A549 (cell line): Measurements from ENCODE around the gene SFXN1. TPM values are rescaled to one million over a fixed set of nuclear protein-coding genes. Genes with fewer than 3 reads are reported as not detected.

ENCODE experiments used
- ATAC-seq, 2 experiments: fragments of 200-7000 bp in 1 of 2; fragments of >200 bp in 1 of 2; cut with Nextera tagmentation in 1 of 2; cut with Tn5 transposase in 1 of 2; 3 replicates each; pipeline versions ENCODE4 v1.8.0 to v1.9.1; 2018 to 2020; ENCODE audit warnings: mild to moderate bottlenecking in 1 of 2, moderate library complexity in 1 of 2
- CTCF ChIA-PET: fragments of 300-600 bp; sonication (Branson Sonifier 250); formaldehyde crosslinking; extraction: SDS; loops from one replicate; lab custom pipeline; 2021; ENCODE audit warnings: antibody characterized with exemption, inconsistent platforms; lab: Yijun Ruan, JAX
- POLR2A ChIA-PET: fragments of 350-600 bp; formaldehyde crosslinking; extraction: SDS; loops from one replicate; lab custom pipeline; 2021; ENCODE audit warnings: antibody characterized with exemption, inconsistent platforms; lab: Yijun Ruan, JAX
- DNase-seq, 2 experiments: peaks; one replicate each; pipeline versions ENCODE4 v3.0.0 to v3.0.0-alpha.2; 2011 to 2016; ENCODE audit warnings: low read depth in 1 of 2, low spot score in 1 of 2
- FAIRE-seq: peaks from 2 replicates; lab custom pipeline; 2011; peaks lifted over from hg19 to GRCh38; lab: Jason Lieb, UNC
- H3K27ac ChIP-seq, 2 experiments: fragments of >200 bp; sonication (Bioruptor Twin); formaldehyde crosslinking; 3 replicates each; pipeline ENCODE4 v1.5.1; 2016 to 2017
- H3K4me1 ChIP-seq: fragments of >200 bp; sonication (Bioruptor Twin); formaldehyde crosslinking; 3 replicates; pipeline ENCODE4 v1.6.1; 2016
- H3K4me2 ChIP-seq: fragments of >200 bp; sonication (Bioruptor Twin); formaldehyde crosslinking; 3 replicates; pipeline ENCODE4 v1.6.1; 2016
- H3K4me3 ChIP-seq: fragments of >200 bp; sonication (Bioruptor Twin); formaldehyde crosslinking; 3 replicates; pipeline ENCODE4 v1.5.1; 2016
- H3K9me3 ChIP-seq: fragments of >200 bp; sonication (Bioruptor Twin); formaldehyde crosslinking; 3 replicates; pipeline ENCODE4 v1.6.1; 2016
- ATOH8 ChIP-seq: fragments of 250-450 bp; sonication (Bioruptor Pico); IDR thresholded peaks from 2 replicates; pipeline ENCODE4 v1.5.0; 2020; ENCODE audit warnings: low read depth, mild to moderate bottlenecking, moderate library complexity
- CBX8 ChIP-seq: fragments of 200-600 bp; sonication (generic); IDR thresholded peaks from 2 replicates; pipeline ENCODE4 v1.6.1; 2016
- CEBPB ChIP-seq, 2 experiments: fragments of >200 bp in 1 of 2; sonication (Bioruptor Twin) in 1 of 2; formaldehyde crosslinking in 1 of 2; IDR thresholded peaks; 2 replicates each; pipeline ENCODE4 v1.6.1; 2012 to 2016
- CTCF ChIP-seq: fragments of >200 bp; sonication (Bioruptor Twin); formaldehyde crosslinking; IDR thresholded peaks from 3 replicates; pipeline ENCODE4 v1.5.1; 2016
- E2F6 ChIP-seq: IDR thresholded peaks from 2 replicates; pipeline ENCODE4 v1.6.1; 2012; ENCODE audit warnings: low read depth, borderline replicate concordance
- EHMT2 ChIP-seq: fragments of 200-600 bp; sonication (generic); IDR thresholded peaks from 2 replicates; pipeline ENCODE4 v1.6.1; 2016; ENCODE audit warnings: antibody characterized with exemption, low read depth, mild to moderate bottlenecking, moderate library complexity
- ESRRA ChIP-seq: fragments of 150-350 bp; IDR thresholded peaks from 2 replicates; pipeline ENCODE4 v1.6.1; 2014; ENCODE audit warnings: mild to moderate bottlenecking, low read length, borderline replicate concordance
- HDAC2 ChIP-seq: fragments of 200-600 bp; sonication (generic); IDR thresholded peaks from 2 replicates; pipeline ENCODE4 v1.6.1; 2016
- HEYL ChIP-seq: fragments of 250-450 bp; sonication (Bioruptor Pico); IDR thresholded peaks from 2 replicates; pipeline ENCODE4 v1.8.0; 2021; ENCODE audit warnings: mild to moderate bottlenecking, moderate library complexity
- MAX ChIP-seq: IDR thresholded peaks from 2 replicates; pipeline ENCODE4 v1.6.1; 2012
- MAZ ChIP-seq: fragments of 150-350 bp; IDR thresholded peaks from 2 replicates; pipeline ENCODE4 v1.6.1; 2014; ENCODE audit warnings: antibody characterized with exemption, low read depth, low read length, borderline replicate concordance
- NFE2L2 ChIP-seq: fragments of 150-350 bp; conservative IDR thresholded peaks from 2 replicates; pipeline ENCODE4 v1.6.1; 2014; ENCODE audit warnings: low read length
- NPAS2 ChIP-seq: fragments of 250-450 bp; sonication (Bioruptor Pico); IDR thresholded peaks from 2 replicates; pipeline ENCODE4 v1.8.0; 2022; ENCODE audit warnings: mild to moderate bottlenecking, moderate library complexity, borderline replicate concordance
- SMC3 ChIP-seq: fragments of >200 bp; sonication (Bioruptor Twin); formaldehyde crosslinking; IDR thresholded peaks from 3 replicates; pipeline ENCODE4 v1.6.1; 2018; ENCODE audit warnings: inconsistent platforms
- TP53 ChIP-seq: fragments of 250-450 bp; sonication (Bioruptor Pico); IDR thresholded peaks from 2 replicates; pipeline ENCODE4 v1.5.0; 2021; ENCODE audit warnings: mild to moderate bottlenecking, moderate library complexity
- ZNF302 ChIP-seq: fragments of 250-450 bp; sonication (Bioruptor Pico); IDR thresholded peaks from 2 replicates; pipeline ENCODE4 v1.9.0; 2021; ENCODE audit warnings: inconsistent platforms, mild to moderate bottlenecking, moderate library complexity
- WGBS: methylation state at CpG from one replicate; pipeline ENCODE4 v1.1.6; 2017; ENCODE audit errors: missing lambda C conversion rate; 5-methylcytosine and 5-hydroxymethylcytosine counted together
- polyA plus RNA-seq, 4 experiments: library from polyadenylated mRNA; depleted of rRNA in 3 of 4; stranded (reverse); fragments of >200 nt; fragmentation: RNase III in 1 of 4; extraction: RNeasy Plus Mini Kit Qiagen cat#74134 plus additional on column Dnase treatment in 1 of 4; gene quantifications; 2 replicates in 3 of 4; 3 replicates in 1 of 4; pipeline ENCODE4 v1.2.3, GENCODE V29; 2011 to 2017

Gene SFXN1
- polyA plus RNA-seq, 2 of the 4 experiments (the other 2 are of a cell fraction) = 79.6 to 190 TPM

GRCh38 chr5:175478008-175478383 is 364 bp upstream of the SFXN1 start:
- CTCF ChIA-PET = interaction anchor here (0.6 to 4.6 kb wide), 4 partner anchors 13 to 527 kb away, joined by 3 to 29 read pairs (median 6); no protein-coding TSS in a partner anchor
- TF ChIP-seq NPAS2 (CRISPR knock-in tag) (no peak), MAX (no peak), ATOH8 (CRISPR knock-in tag) (no peak), ZNF302 (no peak), E2F6 (no peak), ESRRA (no peak), SMC3 (no peak), CBX8 (no peak), CTCF (no peak), MAZ (no peak), CEBPB (IDR thresholded peaks at IDR 0.05) (no peak)
- Histone ChIP-seq H3K4me1 (peaks cover 23% of the 10 kb centered on the region; the same call in 2 of the 3 replicates), H3K4me2 (peak overlapping the region; percentile 90), H3K9me3 (no peaks in the 10 kb centered on the region), H3K4me3 (peak overlapping the region; percentile 80), H3K27ac (peak overlapping the region; percentile 83 to 98)
- 15% methylated on average over 12 of the region's 12 CpGs for WGBS
- no peak for FAIRE-seq
- POLR2A ChIA-PET = interaction anchor here (0.6 to 1.0 kb wide), 6 partner anchors 10 to 557 kb away, joined by 3 to 11 read pairs (median 5); partner anchors contain the start of gene DRD1
- DNase-seq = no peak
- peak in 1 of 2 experiments; percentile 5; a peak in 1 of 6 replicates for ATAC-seq

- WGBS = 36% methylated on average over 13 of the region's 13 CpGs
- peak overlapping the region; percentile 80 for H3K4me3 ChIP-seq
- ChIA-PET CTCF (interaction anchor here (0.5 kb wide), 1 partner anchor 586 kb away, joined by 4 read pairs; no protein-coding TSS in a partner anchor), POLR2A (interaction anchor here (0.7 to 1.0 kb wide), 2 partner anchors 10 to 39 kb away, joined by 3 read pairs; no protein-coding TSS in a partner anchor)
- DNase-seq = no peak
- peak overlapping the region; percentile 90 for H3K4me2 ChIP-seq
- no peaks in the 10 kb centered on the region for H3K9me3 ChIP-seq
- peaks cover 23% of the 10 kb centered on the region; the same call in 2 of the 3 replicates for H3K4me1 ChIP-seq
- peak; percentile 12; a peak in 3 of 6 replicates for ATAC-seq
- TF ChIP-seq TP53 (no peak), CTCF (no peak), EHMT2 (no peak), HDAC2 (no peak), NFE2L2 (no peak), HEYL (CRISPR knock-in tag) (no peak)
- FAIRE-seq = no peak
- peak overlapping the region; percentile 83 to 98 for H3K27ac ChIP-seq
Observed at GRCh38 chr5:175479125-175479881, 943 bp downstream of the SFXN1 start.
